H1 (cell line): Measurements from ENCODE around the gene B3GNT2. TPM values are rescaled to one million over a fixed set of nuclear protein-coding genes. Genes with fewer than 3 reads are reported as not detected.
A peak's percentile ranks its signal among the peaks of the same experiment; 100 is the strongest.

Source experiments
- CTCF ChIA-PET: fragments of 300-600 bp; sonication (Branson Sonifier 250); formaldehyde crosslinking; loops from one replicate; lab custom pipeline; 2021; ENCODE audit not compliant: partially characterized antibody; lab: Charles Lee
- POLR2A ChIA-PET: fragments of 300-600 bp; sonication (Branson Sonifier 250); formaldehyde crosslinking; loops from one replicate; lab custom pipeline; 2021; ENCODE audit warnings: inconsistent platforms; ENCODE audit not compliant: partially characterized antibody; lab: Charles Lee
- DNase-seq, 2 experiments: peaks; one replicate each; pipeline versions ENCODE4 v3.0.0 to v3.0.0-alpha.2; 2010 to 2022; ENCODE audit warnings: low spot score in 2 of 2, low read depth in 1 of 2, mixed read lengths in 1 of 2
- FAIRE-seq: peaks from 2 replicates; lab custom pipeline; 2011; peaks lifted over from hg19 to GRCh38; lab: Jason Lieb, UNC
- H2AFZ ChIP-seq: 2 replicates; pipeline ENCODE4 v1.8.1; 2012; ENCODE audit warnings: low read length, inconsistent platforms
- H2AK5ac ChIP-seq: 2 replicates; pipeline ENCODE4 v1.6.1; 2013; ENCODE audit warnings: low read depth, low read length
- H2BK120ac ChIP-seq: replicated peaks from 2 replicates; pipeline ENCODE3; 2013; ENCODE audit warnings: low read depth, low read length, inconsistent platforms
- H2BK12ac ChIP-seq: 2 replicates; pipeline ENCODE4 v1.6.1; 2013; ENCODE audit warnings: low read depth, low read length
- H2BK15ac ChIP-seq: 2 replicates; pipeline ENCODE4 v1.6.1; 2013; ENCODE audit warnings: low read length
- H2BK20ac ChIP-seq: 2 replicates; pipeline ENCODE4 v1.6.1; 2013; ENCODE audit warnings: low read length
- H2BK5ac ChIP-seq: 2 replicates; pipeline ENCODE4 v1.6.1; 2013; ENCODE audit warnings: low read depth, low read length
- H3K14ac ChIP-seq: 2 replicates; pipeline ENCODE4 v1.6.1; 2013; ENCODE audit warnings: inconsistent platforms; ENCODE audit not compliant: insufficient read length
- H3K18ac ChIP-seq: 2 replicates; pipeline ENCODE4 v1.6.1; 2013; ENCODE audit warnings: low read length; ENCODE audit errors: extremely low read depth
- H3K23ac ChIP-seq: 2 replicates; pipeline ENCODE4 v1.6.1; 2013; ENCODE audit warnings: inconsistent platforms; ENCODE audit not compliant: insufficient read length
- H3K23me2 ChIP-seq: 2 replicates; pipeline ENCODE4 v1.6.1; 2013; ENCODE audit warnings: low read depth, low read length
- H3K27ac ChIP-seq: 2 replicates; pipeline ENCODE4 v1.6.1; 2011; ENCODE audit warnings: low read depth, low read length, inconsistent platforms
- H3K27me3 ChIP-seq, 4 experiments: replicated peaks in 1 of 4; 1 replicate in 1 of 4; 2 replicates in 3 of 4; pipeline versions ENCODE4 v1.6.1 to v1.8.1; 2011 to 2013; ENCODE audit warnings: low read length in 3 of 4, mild to moderate bottlenecking in 3 of 4, inconsistent platforms in 2 of 4, mixed read lengths in 2 of 4, moderate library complexity in 1 of 4; ENCODE audit not compliant: control insufficient read depth in 3 of 4, insufficient read depth in 3 of 4; ENCODE audit errors: extremely low read depth in 1 of 4
- H3K36me3 ChIP-seq, 4 experiments: 2 replicates each; pipeline versions ENCODE4 v1.6.1 to v1.8.1; 2011 to 2013; ENCODE audit warnings: mild to moderate bottlenecking in 4 of 4, low read length in 3 of 4, moderate library complexity in 2 of 4, control low read depth in 1 of 4, inconsistent platforms in 1 of 4; ENCODE audit not compliant: insufficient read depth in 4 of 4, control insufficient read depth in 2 of 4
- H3K4ac ChIP-seq: replicated peaks from 2 replicates; pipeline ENCODE3; 2013; ENCODE audit warnings: low read length, low read depth, mixed read lengths, inconsistent platforms; ENCODE audit not compliant: insufficient read length
- H3K4me1 ChIP-seq, 4 experiments: replicated peaks in 1 of 4; 1 replicate in 1 of 4; 2 replicates in 3 of 4; pipeline versions ENCODE4 v1.6.1 to v1.8.1; 2011 to 2013; ENCODE audit warnings: low read length in 3 of 4, inconsistent platforms in 2 of 4, mixed read lengths in 1 of 4; ENCODE audit not compliant: insufficient read depth in 4 of 4, control insufficient read depth in 3 of 4
- H3K4me2 ChIP-seq, 2 experiments: 2 replicates each; pipeline versions ENCODE4 v1.6.1 to v1.8.1; 2011 to 2013; ENCODE audit warnings: low read depth in 2 of 2, low read length in 2 of 2, control low read depth in 1 of 2, inconsistent platforms in 1 of 2, mild to moderate bottlenecking in 1 of 2; ENCODE audit not compliant: insufficient read depth in 1 of 2
- H3K4me3 ChIP-seq, 4 experiments: fragments of 200-600, 300-600 bp in 1 of 4; sonication (generic), shearing (Covaris generic), sonication (Bioruptor Twin) in 1 of 4; 2 replicates each; pipeline versions ENCODE4 v1.5.1 to v1.8.1; 2011 to 2016; ENCODE audit warnings: low read length in 4 of 4, low read depth in 3 of 4, control low read depth in 2 of 4, inconsistent platforms in 2 of 4, mild to moderate bottlenecking in 2 of 4, mixed read lengths in 1 of 4, moderate library complexity in 1 of 4; ENCODE audit not compliant: insufficient read depth in 2 of 4; ENCODE audit errors: extremely low read depth in 1 of 4
- H3K56ac ChIP-seq: replicated peaks from 2 replicates; pipeline ENCODE3; 2013; ENCODE audit warnings: low read depth, mild to moderate bottlenecking, mixed read lengths, low read length, inconsistent platforms; ENCODE audit not compliant: insufficient read length
- H3K79me1 ChIP-seq: 2 replicates; pipeline ENCODE4 v1.6.1; 2013; ENCODE audit warnings: low read depth, low read length, control low read depth
- H3K79me2 ChIP-seq, 2 experiments: 2 replicates each; pipeline versions ENCODE4 v1.6.1 to v1.8.1; 2012 to 2013; ENCODE audit warnings: low read length in 2 of 2, mild to moderate bottlenecking in 2 of 2, inconsistent platforms in 1 of 2; ENCODE audit not compliant: insufficient read depth in 2 of 2, control insufficient read depth in 1 of 2
- H3K9ac ChIP-seq, 4 experiments: replicated peaks in 1 of 4; 1 replicate in 1 of 4; 2 replicates in 3 of 4; pipeline versions ENCODE4 v1.6.1 to v1.8.1; 2011 to 2013; ENCODE audit warnings: low read depth in 3 of 4, low read length in 3 of 4, control low read depth in 2 of 4, mild to moderate bottlenecking in 2 of 4, moderate library complexity in 2 of 4, inconsistent platforms in 1 of 4; ENCODE audit errors: extremely low read depth in 1 of 4
- H3K9me3 ChIP-seq, 2 experiments: 2 replicates each; pipeline versions ENCODE4 v1.6.1 to v1.8.1; 2012 to 2013; ENCODE audit warnings: mild to moderate bottlenecking in 2 of 2, moderate library complexity in 2 of 2, control low read depth in 1 of 2, inconsistent platforms in 1 of 2, low read depth in 1 of 2, low read length in 1 of 2, mixed read lengths in 1 of 2; ENCODE audit not compliant: insufficient read depth in 2 of 2
- H4K20me1 ChIP-seq, 2 experiments: replicated peaks in 1 of 2; 2 replicates each; pipeline versions ENCODE3 to v1.8.1; 2011 to 2013; ENCODE audit warnings: inconsistent platforms in 2 of 2, low read length in 2 of 2, mild to moderate bottlenecking in 1 of 2; ENCODE audit not compliant: insufficient read depth in 2 of 2, control insufficient read depth in 1 of 2
- H4K5ac ChIP-seq: 2 replicates; pipeline ENCODE4 v1.6.1; 2013; ENCODE audit warnings: low read length, low read depth, mixed read lengths, inconsistent platforms; ENCODE audit not compliant: insufficient read length
- H4K8ac ChIP-seq: 2 replicates; pipeline ENCODE4 v1.8.0; 2013; ENCODE audit warnings: mild to moderate bottlenecking, moderate library complexity, low read length, inconsistent platforms; ENCODE audit not compliant: insufficient read depth; ENCODE audit errors: extremely low read depth
- H4K91ac ChIP-seq: replicated peaks from 2 replicates; pipeline ENCODE3; 2013; ENCODE audit warnings: low read length, mixed read lengths, inconsistent platforms; ENCODE audit not compliant: insufficient read length
- RAD21 ChIP-seq, 2 experiments: IDR thresholded peaks in 1 of 2; conservative IDR thresholded peaks in 1 of 2; 2 replicates each; pipeline ENCODE4 v1.6.1; 2011; ENCODE audit warnings: low read depth in 2 of 2, low read length in 2 of 2, improper control_type of control experiment in 1 of 2, inconsistent platforms in 1 of 2, mild to moderate bottlenecking in 1 of 2, moderate library complexity in 1 of 2
- TCF12 ChIP-seq: IDR thresholded peaks from 2 replicates; pipeline ENCODE4 v1.6.1; 2011; ENCODE audit warnings: low read depth, mild to moderate bottlenecking, low read length
- TEAD4 ChIP-seq: IDR thresholded peaks from 2 replicates; pipeline ENCODE4 v1.6.1; 2012; ENCODE audit warnings: low read depth, low read length, inconsistent platforms, mixed read lengths
- USF2 ChIP-seq: IDR thresholded peaks from 2 replicates; pipeline ENCODE4 v1.6.1; 2011; ENCODE audit warnings: low read length, improper control_type of control experiment
- WGBS, 2 experiments: shearing (Covaris generic) in 1 of 2; methylation state at CpG; one replicate each; pipeline versions ENCODE4 v1.1.6 to v1.1.7; 2013 to 2015; ENCODE audit warnings: low lambda C conversion rate in 2 of 2, mixed read lengths in 2 of 2, inconsistent platforms in 1 of 2, low coverage in 1 of 2, missing lambda C conversion rate in 1 of 2; ENCODE audit not compliant: insufficient replicate concordance in 2 of 2, insufficient coverage in 1 of 2, insufficient read length in 1 of 2; ENCODE audit errors: extremely low coverage in 1 of 2, missing lambda C conversion rate in 1 of 2; 5-methylcytosine and 5-hydroxymethylcytosine counted together
- polyA plus RNA-seq, 7 experiments: library from polyadenylated mRNA; depleted of rRNA in 3 of 7; stranded (reverse) in 5 of 7; unstranded in 2 of 7; fragments of >200 nt in 5 of 7; fragments of 200-250 nt in 2 of 7; gene quantifications; 1 replicate in 5 of 7; 2 replicates in 1 of 7; 4 replicates in 1 of 7; pipeline versions ENCODE4 v1.2.1 to v1.2.3, GENCODE V29; 2011 to 2013; ENCODE audit warnings: missing spikeins in 2 of 7, mixed read lengths in 2 of 7
- total RNA-seq: library from RNA; stranded (reverse); fragmentation: NEBNext Ultra II Directional; extraction: Animal tissue kit (Norgen Biotek cat#: 25700); gene quantifications from 2 replicates; pipeline ENCODE4 v1.2.1, GENCODE V29; 2021

The B3GNT2 gene
- total and polyA plus RNA-seq, 2 of the 8 experiments (the other 6 are each of a cell fraction or from before 2014, with no cell fraction given), result 20.1 to 40.8 TPM

DNA sequence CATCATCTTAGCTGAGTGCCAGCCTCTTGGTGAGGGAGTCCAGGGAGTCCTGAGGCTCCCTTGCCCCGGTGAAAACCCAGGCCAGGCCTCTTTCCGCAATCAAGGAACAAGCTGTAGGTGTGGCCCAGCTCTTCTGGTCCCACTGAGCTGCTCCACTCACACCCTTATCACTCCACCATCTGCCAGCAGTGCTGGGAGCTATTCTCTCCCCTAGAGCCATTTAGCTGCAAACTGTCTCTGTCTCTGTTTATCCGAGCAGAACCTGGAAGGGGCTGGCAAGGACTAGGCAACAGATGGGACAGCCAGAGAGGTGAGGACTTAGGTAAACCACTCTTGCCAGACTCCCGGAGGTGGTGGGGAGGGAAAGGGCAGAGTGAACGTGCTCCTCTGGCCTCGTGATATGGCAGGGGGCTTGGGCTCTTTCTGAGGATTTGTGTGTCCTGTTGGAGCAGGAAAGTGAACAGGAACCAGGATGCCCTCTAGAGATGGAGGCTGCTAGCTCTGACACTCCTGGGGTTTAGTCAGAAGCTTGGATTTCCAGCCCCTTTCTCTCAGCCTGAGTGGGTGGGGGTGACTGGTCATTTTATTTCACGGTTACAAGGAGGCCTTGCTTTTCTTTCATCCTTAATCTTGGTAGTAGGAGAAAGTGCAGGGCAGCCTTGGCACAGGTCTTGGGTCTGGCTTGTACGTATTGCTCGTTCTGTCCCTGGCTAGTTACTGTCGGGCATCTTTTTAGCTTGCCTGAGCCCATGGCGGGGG is 19.6 kb downstream of the B3GNT2 start:
- peak overlapping the region; percentile 16; the same call in 1 of the 2 replicates for H3K18ac ChIP-seq
- ChIA-PET POLR2A (interaction anchor here (1.3 kb wide), 1 partner anchor 15 kb away, joined by 4 read pairs; no protein-coding TSS in a partner anchor), CTCF (interaction anchor here (0.8 to 2.7 kb wide), 7 partner anchors 10 to 222 kb away, joined by 3 to 9 read pairs (median 6); no protein-coding TSS in a partner anchor)
- no peaks in the 10 kb centered on the region for H3K27me3 ChIP-seq
- H4K8ac ChIP-seq, result no peak overlapping the region
- H2BK120ac ChIP-seq, result no peak overlapping the region
- peaks cover 22 to 24% of the 10 kb centered on the region in 2 experiments for H4K20me1 ChIP-seq
- DNase-seq (no peak), FAIRE-seq (no peak)
- H4K5ac ChIP-seq, result no peak overlapping the region
- H3K14ac ChIP-seq, result no peak overlapping the region
- H3K56ac ChIP-seq, result no peak overlapping the region
- peaks cover 3 to 15% (median 5%) of the 10 kb centered on the region in 4 experiments; a peak in 6 of 7 replicates for H3K4me1 ChIP-seq
- H3K79me1 ChIP-seq, result peaks cover 22% of the 10 kb centered on the region
- no peak overlapping the region for H2BK20ac ChIP-seq
- no peak overlapping the region for H2BK15ac ChIP-seq
- no peak overlapping the region for H2BK12ac ChIP-seq
- peaks cover 74 to 100% of the 10 kb centered on the region in 2 experiments for H3K79me2 ChIP-seq
- TF ChIP-seq TEAD4, result no peak
- TF ChIP-seq USF2, result no peak
- TF ChIP-seq RAD21 (IDR thresholded peaks at IDR 0.05 in 1 of 2, conservative IDR thresholded peaks at IDR 0.05 in 1 of 2; ENCODE audit: low read depth in 2 of 2, low read length in 2 of 2), result peak in 1 of 2 experiments; percentile 10; a peak in 1 of 4 replicates
- TF ChIP-seq TCF12, result no peak
- WGBS, 2 experiments, result 87% methylated on average over 11 of the region's 11 CpGs; no CpG with 5 or more reads in 1 of the 2 experiments
- no peak overlapping the region for H3K4me3 ChIP-seq
- H3K9ac ChIP-seq, result no peak overlapping the region
- H4K91ac ChIP-seq, result no peak overlapping the region
- no peak overlapping the region for H3K23ac ChIP-seq
- H3K4me2 ChIP-seq, result no peak overlapping the region; a peak in 1 of 4 replicates
- peaks cover 0 to under 1% (median 0%) of the 10 kb centered on the region in 4 experiments; a peak in 3 of 8 replicates for H3K36me3 ChIP-seq
- H2BK5ac ChIP-seq, result peak overlapping the region; percentile 61
- H3K27ac ChIP-seq, result no peak overlapping the region
- no peak overlapping the region for H3K4ac ChIP-seq
- no peak overlapping the region for H2AK5ac ChIP-seq
- H2AFZ ChIP-seq, result no peak overlapping the region
- no peaks in the 10 kb centered on the region for H3K23me2 ChIP-seq
- no peaks in the 10 kb centered on the region; a peak in 1 of 4 replicates for H3K9me3 ChIP-seq
